Measurements from ENCODE around the gene CASZ1.

The CASZ1 gene

GRCh38 chr1:10679496-10680220 lies 116.8 kb downstream of the CASZ1 start:
- Mint-ChIP-seq H3K9me3 (no peaks in the 10 kb centered on the region), H3K27ac (peak overlapping the region; percentile 73 to 90 (median 85)), H3K27me3 (ENCODE audit: low read depth) (peaks cover 42% of the 10 kb centered on the region), H3K4me1 (peaks cover 81% of the 10 kb centered on the region), H3K4me3 (peak overlapping the region; percentile 18 to 33 (median 21)), H3K36me3 (ENCODE audit: low read depth) (no peaks in the 10 kb centered on the region)
- no peak for TF ChIP-seq CTCF (IDR thresholded peaks at IDR 0.05; ENCODE audit: unreplicated experiment in 3 of 3)

DNA sequence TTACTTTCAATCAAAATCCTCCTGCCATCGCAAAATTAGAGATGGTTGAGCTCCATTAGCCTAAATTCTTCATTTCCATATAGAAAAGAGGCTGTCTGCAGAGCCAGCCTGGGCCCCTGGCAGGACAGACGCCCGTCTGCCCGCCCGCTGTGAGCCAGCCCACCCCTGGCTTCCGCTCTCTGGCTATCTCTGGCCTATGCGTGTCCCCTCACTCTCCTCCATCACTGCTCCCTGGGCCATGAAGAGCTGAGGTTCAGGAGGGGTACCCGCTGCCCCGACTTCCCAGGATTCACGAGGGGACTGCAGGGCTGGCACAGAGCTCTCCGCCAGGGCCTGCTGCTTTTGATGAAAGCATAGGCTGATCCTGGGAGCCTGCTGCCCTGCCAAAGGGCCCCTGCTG lies 117.6 kb downstream of the CASZ1 start:
- H3K9me3 Mint-ChIP-seq: no peaks in the 10 kb centered on the region
- H3K36me3 Mint-ChIP-seq (ENCODE audit: low read depth): no peaks in the 10 kb centered on the region
- TF ChIP-seq CTCF (IDR thresholded peaks at IDR 0.05; ENCODE audit: unreplicated experiment in 3 of 3): no peak
- peak overlapping the region in 1 of 3 experiments; percentile 21 for H3K4me3 Mint-ChIP-seq
- H3K4me1 Mint-ChIP-seq: peaks cover 78% of the 10 kb centered on the region
- peaks cover 40% of the 10 kb centered on the region for H3K27me3 Mint-ChIP-seq (ENCODE audit: low read depth)
- H3K27ac Mint-ChIP-seq: peak overlapping the region; percentile 73 to 90 (median 85)

DNA sequence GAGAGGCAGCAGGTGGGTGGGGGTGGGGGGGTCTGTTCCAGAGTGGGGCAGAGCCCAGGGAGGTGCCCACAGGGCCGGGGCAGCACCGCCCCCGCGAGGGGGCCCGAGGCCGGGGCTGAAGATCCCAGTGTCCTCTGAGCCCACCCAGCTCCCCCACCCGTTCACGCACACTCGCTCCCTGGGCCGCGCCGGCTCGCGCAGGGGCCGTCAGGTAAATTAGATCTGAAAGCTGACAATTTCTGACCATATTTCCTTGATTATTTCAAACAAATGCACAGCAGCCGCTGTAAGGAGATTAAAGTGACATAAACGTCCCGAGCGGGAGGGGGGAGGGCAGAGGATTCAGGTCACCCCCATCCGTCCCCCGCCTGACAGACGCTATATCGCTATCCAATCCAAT lies 118.0 kb downstream of the CASZ1 start:
- H3K4me3 Mint-ChIP-seq: no peak overlapping the region
- no peaks in the 10 kb centered on the region for H3K9me3 Mint-ChIP-seq
- peaks cover 76% of the 10 kb centered on the region for H3K4me1 Mint-ChIP-seq
- peaks cover 37% of the 10 kb centered on the region for H3K27me3 Mint-ChIP-seq (ENCODE audit: low read depth)
- H3K27ac Mint-ChIP-seq: peak overlapping the region; percentile 73 to 93 (median 85)
- no peaks in the 10 kb centered on the region for H3K36me3 Mint-ChIP-seq (ENCODE audit: low read depth)
- no peak for TF ChIP-seq CTCF (IDR thresholded peaks at IDR 0.05; ENCODE audit: unreplicated experiment in 3 of 3)

DNA sequence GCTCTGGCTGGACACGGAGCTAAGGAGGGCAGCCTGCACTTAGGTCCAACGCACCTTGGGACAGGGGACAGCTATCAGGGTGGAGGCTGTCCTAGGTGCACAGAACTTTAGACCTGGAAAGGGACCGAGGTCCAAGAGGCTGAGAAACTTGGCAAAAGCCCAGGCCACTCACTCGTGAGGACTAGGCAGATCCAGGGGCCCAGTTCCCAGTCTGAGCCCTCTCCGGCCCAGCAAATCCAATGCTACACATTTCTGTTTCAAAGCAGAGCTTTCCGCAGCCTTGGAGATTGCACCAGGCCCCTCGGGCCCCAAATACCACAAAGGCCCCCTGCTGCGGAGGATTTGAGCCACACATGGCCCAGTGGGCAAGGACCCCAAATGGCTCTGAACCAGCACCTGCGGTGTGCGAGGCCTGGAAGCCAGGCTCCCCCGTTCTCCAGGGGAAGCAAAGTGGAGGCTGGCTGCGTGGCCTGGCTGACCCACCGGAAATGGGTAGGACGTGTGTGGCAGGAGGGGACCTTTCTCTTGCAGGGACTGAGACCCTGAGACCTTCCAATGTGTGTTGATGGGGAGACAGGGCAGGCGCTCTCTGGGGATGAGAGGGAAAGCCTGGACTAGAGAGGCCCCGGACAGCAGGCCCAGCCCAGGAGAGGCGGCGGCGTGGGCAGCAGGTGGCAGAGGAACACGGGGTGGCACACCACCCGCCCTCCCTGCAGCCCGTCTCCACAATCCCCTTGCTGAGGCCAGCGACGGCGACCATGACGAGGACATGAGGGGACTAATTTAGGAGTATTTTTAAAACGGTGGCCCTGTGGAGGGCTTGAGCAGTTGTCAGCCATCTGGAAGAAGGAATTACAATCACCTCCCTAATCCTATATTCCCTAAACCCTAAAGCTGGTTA lies 118.7 kb downstream of the CASZ1 start:
- no peaks in the 10 kb centered on the region for H3K36me3 Mint-ChIP-seq (ENCODE audit: low read depth)
- no peaks in the 10 kb centered on the region for H3K9me3 Mint-ChIP-seq
- peak overlapping the region; percentile 92 to 96 (median 93) for H3K27ac Mint-ChIP-seq
- H3K4me3 Mint-ChIP-seq: peak overlapping the region in 2 of 3 experiments; percentile 34 to 54
- H3K27me3 Mint-ChIP-seq (ENCODE audit: low read depth): peaks cover 38% of the 10 kb centered on the region
- TF ChIP-seq CTCF (IDR thresholded peaks at IDR 0.05; ENCODE audit: unreplicated experiment in 3 of 3): no peak
- peaks cover 75% of the 10 kb centered on the region for H3K4me1 Mint-ChIP-seq

GRCh38 chr1:10676963-10677362 lies 119.5 kb downstream of the CASZ1 start:
- peak overlapping the region; percentile 34 to 56 (median 45) for H3K4me3 Mint-ChIP-seq
- peaks cover 75% of the 10 kb centered on the region for H3K4me1 Mint-ChIP-seq
- TF ChIP-seq CTCF (IDR thresholded peaks at IDR 0.05; ENCODE audit: unreplicated experiment in 3 of 3): no peak
- H3K27ac Mint-ChIP-seq: peak overlapping the region; percentile 92 to 96 (median 93)
- H3K27me3 Mint-ChIP-seq (ENCODE audit: low read depth): peaks cover 40% of the 10 kb centered on the region
- no peaks in the 10 kb centered on the region for H3K9me3 Mint-ChIP-seq
- H3K36me3 Mint-ChIP-seq (ENCODE audit: low read depth): no peaks in the 10 kb centered on the region

Data from nephron (organoid).